Esophagus squamous epithelium (tissue), 5 donors: Measurements from ENCODE around the gene HOXD4. TPM values are rescaled to one million over a fixed set of nuclear protein-coding genes. Genes with fewer than 3 reads are reported as not detected.

Source experiments
- DNase-seq: peaks from one replicate; lab custom pipeline; 2025; lab: John Stamatoyannopoulos, UW
- H3K27ac ChIP-seq, 4 donors: fragments of 200-600 bp; sonication (generic); one replicate each; pipeline ENCODE4 v1.5.1; 2016 to 2019; ENCODE audit warnings: mild to moderate bottlenecking in 1 of 4
- H3K27me3 ChIP-seq, 4 donors: fragments of 200-600 bp; sonication (generic); 1 replicate in 3 of 4; 2 replicates in 1 of 4; pipeline versions ENCODE4 v1.5.1 to v1.6.0; 2017 to 2021; ENCODE audit warnings: antibody characterized with exemption in 1 of 4
- H3K36me3 ChIP-seq, 3 donors: fragments of 200-600 bp; sonication (generic); one replicate each; pipeline ENCODE4 v1.5.1; 2016 to 2019
- H3K4me1 ChIP-seq, 3 donors: fragments of 200-600 bp; sonication (generic); one replicate each; pipeline ENCODE4 v1.5.1; 2017 to 2019
- H3K4me3 ChIP-seq, 4 donors: fragments of 200-600 bp; sonication (generic); 1 replicate in 3 of 4; 2 replicates in 1 of 4; pipeline ENCODE4 v1.5.1; 2016 to 2019; ENCODE audit warnings: mild to moderate bottlenecking in 2 of 4, moderate library complexity in 1 of 4
- H3K9me3 ChIP-seq, 3 donors: fragments of 200-600 bp; sonication (generic); one replicate each; pipeline ENCODE4 v1.5.1; 2016 to 2019
- POLR2A ChIP-seq, 4 donors: fragments of 450-650 bp; IDR thresholded peaks; one replicate each; pipeline ENCODE4 v1.6.1; 2017; ENCODE audit warnings: antibody characterized with exemption in 4 of 4, mild to moderate bottlenecking in 4 of 4, moderate library complexity in 3 of 4
- WGBS, 2 donors: methylation state at CpG; one replicate each; pipeline ENCODE4 v1.1.5; 2018; 5-methylcytosine and 5-hydroxymethylcytosine counted together
- intact Hi-C: fragments of 100-400 bp; cut with DNase I; formaldehyde crosslinking; loops from one replicate; pipeline ENCODE4 v1.15.0; 2022
- total RNA-seq, 4 donors: library from RNA; depleted of rRNA; stranded (reverse); fragments of >200 nt; gene quantifications; one replicate each; pipeline ENCODE4 v1.1.0, GENCODE V29; 2016
- TF ChIP-seq, protein P1 (sequence below), 6 experiments: fragments of 450-650 bp in 4 of 6; fragments of 200-600 bp in 2 of 6; sonication (generic) in 2 of 6; IDR thresholded peaks; one replicate each; pipeline ENCODE4 v1.5.1; 2016 to 2019; ENCODE audit warnings: antibody characterized with exemption in 6 of 6, mild to moderate bottlenecking in 4 of 6, moderate library complexity in 4 of 6
- donor health status: DM: yes; HTN: yes; CAD: no.

The HOXD4 gene
- total RNA-seq, 4 donors from 2014 or later, result 0.31 to 2.5 TPM; not detected in 2

DNA sequence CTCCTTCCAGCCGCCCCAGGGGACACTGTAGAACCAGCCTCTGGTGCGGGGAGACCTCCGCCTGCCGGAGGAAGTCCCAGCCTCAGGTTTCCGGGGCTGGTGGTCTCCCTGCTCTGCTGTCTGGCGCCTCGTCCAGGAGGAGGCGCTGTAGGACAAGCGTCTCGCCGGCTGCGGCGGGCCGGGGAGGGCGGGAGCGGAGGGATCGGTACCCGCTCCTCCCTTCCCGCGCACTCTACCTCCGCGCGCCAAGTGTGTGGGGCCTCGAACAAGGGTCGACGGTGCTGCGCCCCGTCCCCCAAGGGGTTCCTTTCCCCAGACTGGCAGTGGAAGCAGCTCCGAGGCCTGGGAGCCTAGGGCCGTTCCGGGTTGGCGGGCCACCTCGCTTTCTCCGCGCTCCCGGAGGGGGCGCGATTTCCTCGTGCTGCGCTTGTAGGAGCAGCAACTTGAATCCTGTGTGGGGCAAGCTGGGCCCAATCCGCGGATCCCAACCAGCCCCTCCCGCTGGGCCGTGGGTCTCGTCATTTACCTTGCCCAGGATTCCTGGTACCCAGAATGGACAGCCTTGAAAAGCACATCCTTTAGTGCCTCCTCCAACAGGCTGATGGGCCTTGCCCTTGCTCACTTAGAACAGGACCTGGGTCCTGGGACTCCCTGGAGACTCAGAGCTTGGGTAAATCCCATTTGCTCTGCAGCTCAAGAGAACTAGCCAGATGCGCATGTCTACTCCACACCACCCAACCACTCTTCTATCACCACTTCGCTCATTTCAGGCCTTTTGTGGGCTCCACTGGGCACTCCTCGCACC is 10.6 kb upstream of the HOXD4 start:
- Histone ChIP-seq H3K27ac (peak overlapping the region; percentile 18 to 66 (median 62)), H3K4me3 (peak overlapping the region; percentile 37 to 67 (median 44)), H3K27me3 (peaks cover 13 to 100% (median 29%) of the 10 kb centered on the region in 4 donors)

DNA sequence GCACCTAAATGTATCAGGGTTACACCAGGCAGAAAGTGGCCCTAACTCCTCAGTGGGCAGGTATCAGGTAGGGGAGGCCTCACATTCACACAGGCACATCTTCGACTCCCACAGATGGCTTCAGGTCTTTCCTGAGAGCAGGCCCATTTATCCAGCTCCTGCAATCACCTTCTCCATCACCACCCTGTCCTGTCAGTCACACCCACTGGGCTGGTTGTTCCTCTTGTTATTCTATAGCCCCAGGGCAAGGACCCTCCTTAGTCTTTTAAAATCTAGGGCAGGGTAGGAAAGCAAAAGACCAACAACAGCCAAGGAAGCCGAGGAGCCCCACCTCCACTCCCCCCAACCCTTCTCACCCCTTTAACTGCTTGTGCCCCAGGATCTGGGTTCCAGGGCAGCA is 9.1 kb upstream of the HOXD4 start:
- no peak overlapping the region for H3K27ac ChIP-seq
- no peaks in the 10 kb centered on the region for H3K9me3 ChIP-seq
- 74 to 100% methylated on average over 2 of the region's 2 CpGs for WGBS, 2 donors
- DNase-seq, result no peak
- intact Hi-C loops, result loop anchor here (5.0 to 10.0 kb wide), 2 partner anchors 313 to 495 kb away; no protein-coding TSS in a partner anchor
- no peaks in the 10 kb centered on the region for H3K36me3 ChIP-seq
- no peak for TF ChIP-seq POLR2A (IDR thresholded peaks at IDR 0.05)
- TF ChIP-seq, protein P1, sequence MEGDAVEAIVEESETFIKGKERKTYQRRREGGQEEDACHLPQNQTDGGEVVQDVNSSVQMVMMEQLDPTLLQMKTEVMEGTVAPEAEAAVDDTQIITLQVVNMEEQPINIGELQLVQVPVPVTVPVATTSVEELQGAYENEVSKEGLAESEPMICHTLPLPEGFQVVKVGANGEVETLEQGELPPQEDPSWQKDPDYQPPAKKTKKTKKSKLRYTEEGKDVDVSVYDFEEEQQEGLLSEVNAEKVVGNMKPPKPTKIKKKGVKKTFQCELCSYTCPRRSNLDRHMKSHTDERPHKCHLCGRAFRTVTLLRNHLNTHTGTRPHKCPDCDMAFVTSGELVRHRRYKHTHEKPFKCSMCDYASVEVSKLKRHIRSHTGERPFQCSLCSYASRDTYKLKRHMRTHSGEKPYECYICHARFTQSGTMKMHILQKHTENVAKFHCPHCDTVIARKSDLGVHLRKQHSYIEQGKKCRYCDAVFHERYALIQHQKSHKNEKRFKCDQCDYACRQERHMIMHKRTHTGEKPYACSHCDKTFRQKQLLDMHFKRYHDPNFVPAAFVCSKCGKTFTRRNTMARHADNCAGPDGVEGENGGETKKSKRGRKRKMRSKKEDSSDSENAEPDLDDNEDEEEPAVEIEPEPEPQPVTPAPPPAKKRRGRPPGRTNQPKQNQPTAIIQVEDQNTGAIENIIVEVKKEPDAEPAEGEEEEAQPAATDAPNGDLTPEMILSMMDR (IDR thresholded peaks at IDR 0.05), result no peak
- peaks cover 7 to 100% (median 27%) of the 10 kb centered on the region in 4 donors for H3K27me3 ChIP-seq
- H3K4me1 ChIP-seq, result peaks cover 0 to 18% (median 9%) of the 10 kb centered on the region in 3 donors
- H3K4me3 ChIP-seq, result no peak overlapping the region

More for the DNA sequence above, 10.6 kb upstream of the HOXD4 start:
- intact Hi-C loops, result loop anchor here (5.0 to 10.0 kb wide), 2 partner anchors 314 to 497 kb away; no protein-coding TSS in a partner anchor
- Histone ChIP-seq H3K4me1 (peaks cover 0 to 32% (median 9%) of the 10 kb centered on the region in 3 donors), H3K36me3 (no peaks in the 10 kb centered on the region), H3K9me3 (no peaks in the 10 kb centered on the region)
- DNase-seq, result no peak
- 37 to 57% methylated on average over 5 to 8 of the region's 48 CpGs for WGBS, 2 donors
- TF ChIP-seq, protein P1 (IDR thresholded peaks at IDR 0.05), result peak; percentile 76 to 95 (median 88)
- no peak for TF ChIP-seq POLR2A (IDR thresholded peaks at IDR 0.05)

DNA sequence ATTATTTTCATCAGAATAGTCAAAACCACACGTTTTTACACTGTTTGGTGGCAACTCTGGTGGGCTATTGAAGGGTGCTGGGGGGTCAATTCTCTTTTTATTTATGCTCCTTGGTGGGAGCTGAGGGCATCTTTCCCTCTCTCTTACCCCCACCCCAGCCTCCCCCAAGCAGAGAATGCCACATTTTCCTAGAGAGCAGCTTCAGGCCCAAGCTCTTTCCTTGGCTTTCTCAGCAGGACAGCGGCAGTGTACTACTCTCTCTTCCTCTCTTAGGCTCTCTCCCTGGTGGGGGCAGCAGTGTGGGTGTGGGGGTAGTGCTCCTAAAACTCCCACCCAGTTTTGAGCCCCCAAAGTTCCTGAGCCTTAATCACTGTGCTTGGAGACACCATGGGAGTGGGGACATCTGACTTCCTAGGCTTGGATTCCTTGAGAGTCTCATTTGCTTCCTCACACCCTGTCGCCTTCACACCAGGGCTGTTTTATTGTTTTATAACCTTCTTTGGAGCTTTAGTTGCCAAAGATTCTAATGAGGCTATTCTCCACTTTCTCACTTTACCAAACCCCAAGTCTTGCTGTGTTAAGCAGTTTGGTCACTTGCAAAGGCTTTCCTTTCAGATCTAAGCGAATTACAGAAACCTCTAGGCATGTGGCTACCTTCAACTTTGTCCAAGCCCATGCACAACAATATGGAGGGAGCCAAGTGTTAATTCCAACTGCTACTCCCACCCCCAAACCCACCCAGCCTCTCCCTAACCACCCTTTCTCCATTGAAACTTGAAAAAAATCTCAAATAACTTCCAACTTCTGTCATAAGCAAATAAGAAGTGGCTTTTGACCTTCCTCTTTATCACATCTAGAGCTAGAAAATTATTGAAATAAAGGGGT is 6.0 kb upstream of the HOXD4 start:
- intact Hi-C loops, result loop anchor here (10.0 kb wide), 1 partner anchor 309 kb away; no protein-coding TSS in a partner anchor
- peaks cover 0 to 100% (median 23%) of the 10 kb centered on the region in 4 donors for H3K27me3 ChIP-seq
- TF ChIP-seq, protein P1 (IDR thresholded peaks at IDR 0.05), result no peak
- TF ChIP-seq POLR2A (IDR thresholded peaks at IDR 0.05), result no peak
- peaks cover 0 to 8% (median 0%) of the 10 kb centered on the region in 3 donors for H3K9me3 ChIP-seq
- DNase-seq, result no peak
- WGBS, 2 donors, result 46 to 54% methylated on average over 4 of the region's 4 CpGs
- peaks cover 9 to 26% (median 10%) of the 10 kb centered on the region in 3 donors for H3K4me1 ChIP-seq
- no peaks in the 10 kb centered on the region for H3K36me3 ChIP-seq
- no peak overlapping the region for H3K27ac ChIP-seq
- no peak overlapping the region for H3K4me3 ChIP-seq

DNA sequence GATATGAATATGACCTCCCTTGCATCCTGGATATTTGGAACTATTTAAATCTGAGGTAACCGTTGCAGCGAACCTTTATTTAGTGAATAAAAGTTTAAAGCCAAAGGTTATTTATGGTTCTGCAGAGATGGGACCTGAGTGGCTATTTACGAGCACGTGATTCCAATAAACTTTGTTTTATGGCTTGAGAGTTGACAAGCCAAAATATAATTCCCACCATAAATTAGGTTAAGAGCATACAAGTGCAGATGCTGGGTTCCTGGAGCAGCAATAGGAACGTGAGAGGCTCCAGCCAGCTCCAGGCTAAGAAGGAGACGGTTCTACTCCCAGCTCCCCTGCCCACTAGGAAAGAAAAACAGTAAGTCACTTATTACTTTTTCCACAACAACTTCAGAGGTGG is 5.2 kb upstream of the HOXD4 start:
- DNase-seq, result no peak
- intact Hi-C loops, result loop anchor here (10.0 kb wide), 1 partner anchor 309 kb away; no protein-coding TSS in a partner anchor
- H3K9me3 ChIP-seq, result peaks cover 0 to 8% (median 0%) of the 10 kb centered on the region in 3 donors

More for the DNA sequence above, 5.2 kb upstream of the HOXD4 start:
- WGBS, 2 donors, result 34 to 44% methylated on average over 6 of the region's 6 CpGs
- Histone ChIP-seq H3K4me1 (peaks cover 4 to 18% (median 9%) of the 10 kb centered on the region in 3 donors), H3K4me3 (no peak overlapping the region), H3K27me3 (peaks cover 4 to 100% (median 25%) of the 10 kb centered on the region in 4 donors), H3K27ac (no peak overlapping the region), H3K36me3 (no peaks in the 10 kb centered on the region)
- TF ChIP-seq, protein P1 (IDR thresholded peaks at IDR 0.05), result no peak
- no peak for TF ChIP-seq POLR2A (IDR thresholded peaks at IDR 0.05)
